Heart right ventricle (tissue), 16 donors: ENCODE data around the gene CARMIL3. TPM values are rescaled to one million over a fixed set of nuclear protein-coding genes. Genes with fewer than 3 reads are reported as not detected.

Experiments used
- ATAC-seq, 8 donors: fragments of 200-7000 bp; cut with Tn5 transposase; one replicate each; pipeline ENCODE4 v1.9.1; 2020; ENCODE audit warnings: mild to moderate bottlenecking in 8 of 8, moderate library complexity in 8 of 8, moderate number of reproducible peaks in 1 of 8
- DNase-seq, 2 donors: peaks; one replicate each; pipeline ENCODE4 v3.0.0-alpha.2; 2020
- H3K27ac ChIP-seq, 10 donors: fragments of 200-600 bp; sonication (generic) in 2 of 10; one replicate each; pipeline versions ENCODE4 v1.5.0 to v1.8.0; 2020 to 2022; ENCODE audit warnings: mild to moderate bottlenecking in 3 of 10
- H3K27me3 ChIP-seq, 7 donors: fragments of 200-600 bp; one replicate each; pipeline ENCODE4 v1.8.0; 2021 to 2022; ENCODE audit warnings: mild to moderate bottlenecking in 2 of 7
- H3K36me3 ChIP-seq, 9 donors: fragments of 200-600 bp; sonication (generic) in 1 of 9; one replicate each; pipeline versions ENCODE4 v1.5.0 to v1.8.0; 2020 to 2022; ENCODE audit warnings: mild to moderate bottlenecking in 2 of 9
- H3K4me1 ChIP-seq, 9 donors: fragments of 200-600 bp; sonication (generic) in 1 of 9; one replicate each; pipeline versions ENCODE4 v1.5.0 to v1.8.0; 2020 to 2022; ENCODE audit warnings: mild to moderate bottlenecking in 4 of 9
- H3K4me3 ChIP-seq, 10 donors: fragments of 200-600 bp; sonication (generic) in 2 of 10; one replicate each; pipeline versions ENCODE4 v1.5.0 to v1.8.0; 2020 to 2022; ENCODE audit warnings: mild to moderate bottlenecking in 7 of 10, moderate library complexity in 2 of 10
- H3K9me3 ChIP-seq, 11 donors: fragments of 200-600 bp in 10 of 11; sonication (generic) in 2 of 11; one replicate each; pipeline versions ENCODE4 v1.5.0 to v1.8.0; 2013 to 2022; ENCODE audit warnings: mild to moderate bottlenecking in 2 of 11, control low read depth in 1 of 11, moderate library complexity in 1 of 11
- WGBS, 2 donors: extraction: QIAGEN DNeasy Blood & Tissue Kit; methylation state at CpG; one replicate each; pipeline ENCODE4 v1.1.7; 2013; ENCODE audit warnings: inconsistent platforms in 1 of 2; 5-methylcytosine and 5-hydroxymethylcytosine counted together
- intact Hi-C, 10 donors: fragments of 100-400 bp; cut with DNase I; formaldehyde crosslinking; loops; one replicate each; pipeline versions ENCODE4 v1.11.1 to v1.14.2; 2022
- polyA plus RNA-seq, 2 donors: library from polyadenylated mRNA; stranded (reverse); fragments of 200-250 nt; gene quantifications; one replicate each; pipeline ENCODE4 v1.2.3, GENCODE V29; 2013
- total RNA-seq, 10 donors: library from RNA; stranded (reverse); fragmentation: NEBNext Ultra II Directional in 3 of 10; extraction: Animal tissue kit (Norgen Biotek cat#: 25700) in 3 of 10; gene quantifications; one replicate each; pipeline versions ENCODE4 v1.2.1 to v1.2.4, GENCODE V29; 2021 to 2023
- TF ChIP-seq, protein P1 (sequence below), 9 donors: fragments of 200-600 bp; sonication (generic) in 2 of 9; IDR thresholded peaks; one replicate each; pipeline versions ENCODE4 v1.5.0 to v1.8.0; 2021 to 2022; ENCODE audit warnings: antibody characterized with exemption in 9 of 9, mild to moderate bottlenecking in 5 of 9, moderate library complexity in 1 of 9
- donor health status: Arrhythmogenic right ventricular cardiomyopathy.
- donor health status: ischemic (EF 13 %, LVEDD 7.1; RV severe dilation, severe dysfunction).
- donor health status: healthy with polysubstance abuse.
- donor health status: DM: no; HTN: yes; CAD: no.
- donor health status: DM: no; HTN: no; CAD: no.
- donor health status: ischemic (EF 25% LVEDD 6.9; RV normal size, moderate dysfunction).
- donor health status: ischemic (EF 25% LVEDD 5.7; RV mildly dilated, moderate dysfunction).
- donor health status: healthy.
- donor health status: DM: yes; HTN: yes; CAD: no.
- donor health status: Ischemic cardiomyopathy.
- donor health status: ischemic (EF 35%, LVEDD 5.7; RV mildly dilated, moderate dysfunction).
- donor health status: nonischemic (EF 11% LVEDD 7.7; RV severe dilation, severe dysfunction).
- donor health status: DM: yes; HTN: yes; CAD: no.
- donor health status: PGD.
- donor health status: ischemic (EF 29% LVEDD 5.4; RV normal size, mild dysfunction).
- donor health status: nonischemic (EF 23%, LVEDD 6.1; RV moderate dilation, normal function).

Gene CARMIL3
- total and polyA plus RNA-seq, 12 donors, result 0.06 to 0.44 (median 0.12) TPM; not detected in 3

DNA sequence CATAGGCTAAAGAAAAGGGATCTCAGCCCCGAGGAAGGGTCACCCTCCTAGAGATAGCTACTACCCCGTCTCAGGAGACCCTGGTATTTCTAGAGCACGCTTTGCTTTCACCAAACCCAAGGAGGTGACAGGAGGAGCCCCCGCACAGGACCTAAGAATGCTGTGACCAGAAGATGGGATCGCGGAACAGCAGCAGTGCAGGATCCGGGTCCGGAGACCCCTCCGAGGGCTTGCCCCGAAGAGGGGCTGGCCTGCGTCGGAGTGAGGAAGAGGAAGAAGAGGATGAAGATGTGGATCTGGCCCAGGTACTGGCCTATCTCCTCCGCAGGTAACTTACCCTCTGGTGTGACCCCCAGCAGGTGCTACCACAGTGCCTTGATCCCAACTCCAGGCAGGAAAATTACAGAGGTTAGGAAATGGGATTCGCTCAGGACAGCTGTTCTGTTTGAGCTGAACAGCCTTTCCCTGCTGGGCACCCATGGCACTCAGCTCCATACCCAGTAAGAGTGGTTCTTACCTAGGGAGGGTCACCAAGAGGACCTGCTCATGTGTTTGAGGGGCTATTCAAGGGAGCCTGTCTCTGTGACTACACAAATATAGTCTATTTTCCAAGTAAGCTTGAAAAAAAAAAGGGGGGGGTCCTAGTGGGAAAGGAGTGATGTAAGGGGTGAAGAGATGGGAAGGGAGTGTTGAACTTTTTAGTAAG, 63.8 kb downstream of the CARMIL3 start:
- no peaks in the 10 kb centered on the region for H3K27me3 ChIP-seq
- H3K36me3 ChIP-seq, result peaks cover 0 to 44% (median 35%) of the 10 kb centered on the region in 9 donors
- H3K27ac ChIP-seq, result peak overlapping the region; percentile 90 to 99 (median 98)
- DNase-seq, result peak in 1 of 2 donors; percentile 13
- peaks cover 6 to 30% (median 17%) of the 10 kb centered on the region in 9 donors for H3K4me1 ChIP-seq
- TF ChIP-seq, protein P1, sequence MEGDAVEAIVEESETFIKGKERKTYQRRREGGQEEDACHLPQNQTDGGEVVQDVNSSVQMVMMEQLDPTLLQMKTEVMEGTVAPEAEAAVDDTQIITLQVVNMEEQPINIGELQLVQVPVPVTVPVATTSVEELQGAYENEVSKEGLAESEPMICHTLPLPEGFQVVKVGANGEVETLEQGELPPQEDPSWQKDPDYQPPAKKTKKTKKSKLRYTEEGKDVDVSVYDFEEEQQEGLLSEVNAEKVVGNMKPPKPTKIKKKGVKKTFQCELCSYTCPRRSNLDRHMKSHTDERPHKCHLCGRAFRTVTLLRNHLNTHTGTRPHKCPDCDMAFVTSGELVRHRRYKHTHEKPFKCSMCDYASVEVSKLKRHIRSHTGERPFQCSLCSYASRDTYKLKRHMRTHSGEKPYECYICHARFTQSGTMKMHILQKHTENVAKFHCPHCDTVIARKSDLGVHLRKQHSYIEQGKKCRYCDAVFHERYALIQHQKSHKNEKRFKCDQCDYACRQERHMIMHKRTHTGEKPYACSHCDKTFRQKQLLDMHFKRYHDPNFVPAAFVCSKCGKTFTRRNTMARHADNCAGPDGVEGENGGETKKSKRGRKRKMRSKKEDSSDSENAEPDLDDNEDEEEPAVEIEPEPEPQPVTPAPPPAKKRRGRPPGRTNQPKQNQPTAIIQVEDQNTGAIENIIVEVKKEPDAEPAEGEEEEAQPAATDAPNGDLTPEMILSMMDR (IDR thresholded peaks at IDR 0.05), result no peak
- intact Hi-C loops, result loop anchor here in 3 of 10 donors (1.0 to 2.0 kb wide), 4 partner anchors 15 to 31 kb away; partner anchors contain the start of genes FITM1 (in 2 of the 3), EMC9 (in 1 of the 3), PSME2 (in 1 of the 3) and RNF31 (in 1 of the 3)
- no peak for ATAC-seq
- no peaks in the 10 kb centered on the region for H3K9me3 ChIP-seq
- peak overlapping the region; percentile 23 to 80 (median 69) for H3K4me3 ChIP-seq
- WGBS, 2 donors, result 3% methylated on average over 14 of the region's 14 CpGs

DNA sequence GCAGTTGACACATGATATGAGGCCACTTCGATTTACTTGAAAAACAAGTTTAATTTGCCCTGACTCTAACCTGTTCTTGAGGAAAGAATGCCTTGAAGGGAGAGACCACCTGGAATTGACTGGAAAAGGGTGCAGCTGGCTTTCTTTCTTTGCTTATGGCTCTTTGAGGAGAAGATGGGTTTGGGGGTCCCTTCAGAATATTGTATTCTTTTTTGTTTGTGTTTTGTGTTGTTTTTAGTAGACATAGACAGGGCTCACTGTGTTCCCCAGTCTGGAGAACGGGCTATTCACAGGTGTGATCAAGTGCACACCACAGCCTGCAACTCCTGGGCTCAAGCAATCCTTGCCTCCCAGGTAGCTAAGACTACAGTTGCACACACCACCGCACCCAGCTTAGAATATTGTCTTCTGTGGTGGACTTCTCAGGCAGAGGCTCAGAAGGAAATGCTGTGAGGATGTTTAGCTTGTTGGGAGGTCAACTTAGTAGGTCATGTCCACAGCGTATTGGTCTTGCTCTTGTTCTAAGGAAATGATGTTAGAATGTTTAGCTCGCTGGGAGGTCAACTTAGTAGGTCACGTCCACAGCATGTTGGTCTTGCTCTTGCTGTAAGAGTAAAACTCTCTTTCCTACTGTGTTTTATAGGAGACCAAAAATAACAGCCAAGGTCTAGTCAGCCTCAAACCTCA, 64.5 kb downstream of the CARMIL3 start:
- H3K27ac ChIP-seq, result peak overlapping the region in 2 of 10 donors; percentile 98 to 99

GRCh38 chr14:24117179-24117578, 65.4 kb downstream of the CARMIL3 start:
- TF ChIP-seq, protein P1 (IDR thresholded peaks at IDR 0.05), result no peak
- Histone ChIP-seq H3K27me3 (no peaks in the 10 kb centered on the region), H3K9me3 (no peaks in the 10 kb centered on the region), H3K27ac (peak overlapping the region in 1 of 10 donors; percentile 6), H3K4me3 (no peak overlapping the region), H3K4me1 (peaks cover 6 to 29% (median 17%) of the 10 kb centered on the region in 9 donors), H3K36me3 (peaks cover 0 to 60% (median 50%) of the 10 kb centered on the region in 9 donors)
- DNase-seq (no peak), ATAC-seq (no peak)
- WGBS, 2 donors, result 86 to 87% methylated on average over 6 of the region's 6 CpGs
- intact Hi-C loops, result no loop called here

More for the DNA sequence above, 64.5 kb downstream of the CARMIL3 start:
- H3K9me3 ChIP-seq, result no peaks in the 10 kb centered on the region
- peaks cover 6 to 29% (median 17%) of the 10 kb centered on the region in 9 donors for H3K4me1 ChIP-seq
- peaks cover 0 to 51% (median 42%) of the 10 kb centered on the region in 9 donors for H3K36me3 ChIP-seq
- TF ChIP-seq, protein P1 (IDR thresholded peaks at IDR 0.05), result no peak
- H3K4me3 ChIP-seq, result peak overlapping the region in 9 of 10 donors; percentile 54 to 80 (median 69)
- WGBS, 2 donors, result 83 to 88% methylated on average over 6 of the region's 6 CpGs
- no peaks in the 10 kb centered on the region for H3K27me3 ChIP-seq
- DNase-seq (no peak), ATAC-seq (no peak)
- intact Hi-C loops, result no loop called here

Other genes starting within 250 kb of the CARMIL3 start
- 10 to 100 TPM; 24.9 to 37.5 (median 30.7) TPM for gene DHRS4, start 98.2 kb upstream of the CARMIL3 start, total RNA-seq
- 10 to 100 TPM; 31.1 to 66.7 TPM for gene DHRS4, start 98.2 kb upstream of the CARMIL3 start, polyA plus RNA-seq
- gene DHRS4L2, start 63.1 kb upstream of the CARMIL3 start, total RNA-seq, result 10 to 100 TPM; 22.9 to 38.0 (median 30.7) TPM
- 10 to 100 TPM; 25.5 to 52.4 TPM for gene DHRS4L2, start 63.1 kb upstream of the CARMIL3 start, polyA plus RNA-seq
- under 1 TPM in 4 of 10 donors, not detected in 6; 0.12 to 0.64 (median 0.41) TPM for gene CPNE6, start 19.6 kb downstream of the CARMIL3 start, total RNA-seq
- not detected for gene CPNE6, start 19.6 kb downstream of the CARMIL3 start, polyA plus RNA-seq
- gene PCK2, start 42.3 kb downstream of the CARMIL3 start, total RNA-seq, result 1 to 10 TPM in 9 of 10 donors, under 1 TPM in 1; 0.75 to 6.8 (median 2.6) TPM
- 1 to 10 TPM; 2.5 to 7.3 TPM for gene PCK2, start 42.3 kb downstream of the CARMIL3 start, polyA plus RNA-seq
- 10 to 100 TPM; 62.2 to 99.7 (median 73.0) TPM for gene DCAF11, start 62.8 kb downstream of the CARMIL3 start, total RNA-seq
- gene DCAF11, start 62.8 kb downstream of the CARMIL3 start, polyA plus RNA-seq, result 10 to 100 TPM; 19.7 to 72.7 TPM
- 1 to 10 TPM; 1.7 to 3.5 (median 2.2) TPM for gene NRL, start 62.9 kb downstream of the CARMIL3 start, total RNA-seq
- 1 to 10 TPM; 1.5 to 3.3 TPM for gene NRL, start 62.9 kb downstream of the CARMIL3 start, polyA plus RNA-seq
- 100 to 1,000 TPM; 105 to 176 (median 131) TPM for gene FITM1, start 78.7 kb downstream of the CARMIL3 start, total RNA-seq
- 100 to 1,000 TPM in 1 of 2 donors, 10 to 100 TPM in 1; 77.0 to 247 TPM for gene FITM1, start 78.7 kb downstream of the CARMIL3 start, polyA plus RNA-seq
- 100 to 1,000 TPM in 5 of 10 donors, 10 to 100 TPM in 5; 84.3 to 341 (median 100.0) TPM for gene PSME1, start 84.2 kb downstream of the CARMIL3 start, total RNA-seq
- 100 to 1,000 TPM; 138 to 149 TPM for gene PSME1, start 84.2 kb downstream of the CARMIL3 start, polyA plus RNA-seq
- gene EMC9, start 89.6 kb downstream of the CARMIL3 start, total RNA-seq, result 10 to 100 TPM; 10.2 to 18.8 (median 13.3) TPM
- 10 to 100 TPM; 27.2 to 44.3 TPM for gene EMC9, start 89.6 kb downstream of the CARMIL3 start, polyA plus RNA-seq
- 100 to 1,000 TPM in 3 of 10 donors, 10 to 100 TPM in 7; 62.6 to 347 (median 85.0) TPM for gene PSME2, start 94.6 kb downstream of the CARMIL3 start, total RNA-seq
- 100 to 1,000 TPM; 124 to 290 TPM for gene PSME2, start 94.6 kb downstream of the CARMIL3 start, polyA plus RNA-seq
- gene RNF31, start 95.5 kb downstream of the CARMIL3 start, total RNA-seq, result 10 to 100 TPM; 27.5 to 52.6 (median 34.8) TPM
- gene RNF31, start 95.5 kb downstream of the CARMIL3 start, polyA plus RNA-seq, result 10 to 100 TPM; 39.4 to 92.9 TPM
- gene IRF9, start 109.3 kb downstream of the CARMIL3 start, total RNA-seq, result 100 to 1,000 TPM in 1 of 10 donors, 10 to 100 TPM in 9; 17.7 to 147 (median 36.7) TPM
- 10 to 100 TPM; 28.2 to 64.1 TPM for gene IRF9, start 109.3 kb downstream of the CARMIL3 start, polyA plus RNA-seq
- gene REC8, start 120.1 kb downstream of the CARMIL3 start, total RNA-seq, result 1 to 10 TPM; 2.5 to 7.0 (median 4.3) TPM
- gene REC8, start 120.1 kb downstream of the CARMIL3 start, polyA plus RNA-seq, result 10 to 100 TPM in 1 of 2 donors, 1 to 10 TPM in 1; 2.5 to 17.7 TPM
- 10 to 100 TPM; 10.1 to 22.5 (median 12.6) TPM for gene IPO4, start 136.8 kb downstream of the CARMIL3 start, total RNA-seq
- gene IPO4, start 136.8 kb downstream of the CARMIL3 start, polyA plus RNA-seq, result 10 to 100 TPM in 1 of 2 donors, 1 to 10 TPM in 1; 4.4 to 23.8 TPM
- 10 to 100 TPM; 14.2 to 31.3 (median 18.7) TPM for gene TM9SF1, start 143.4 kb downstream of the CARMIL3 start, total RNA-seq
- gene TM9SF1, start 143.4 kb downstream of the CARMIL3 start, polyA plus RNA-seq, result 10 to 100 TPM; 10.8 to 36.4 TPM
- under 1 TPM in 1 of 10 donors, not detected in 9; 0.28 TPM for gene TSSK4, start 153.7 kb downstream of the CARMIL3 start, total RNA-seq
- gene TSSK4, start 153.7 kb downstream of the CARMIL3 start, polyA plus RNA-seq, result under 1 TPM in 1 of 2 donors, not detected in 1; 0.22 TPM
- gene CHMP4A, start 161.5 kb downstream of the CARMIL3 start, total RNA-seq, result 10 to 100 TPM; 23.4 to 35.3 (median 29.4) TPM
- gene CHMP4A, start 161.5 kb downstream of the CARMIL3 start, polyA plus RNA-seq, result 10 to 100 TPM; 34.3 to 80.8 TPM
- gene MDP1, start 164.1 kb downstream of the CARMIL3 start, total RNA-seq, result 10 to 100 TPM; 13.9 to 22.9 (median 18.9) TPM
- gene MDP1, start 164.1 kb downstream of the CARMIL3 start, polyA plus RNA-seq, result 10 to 100 TPM; 23.0 to 23.5 TPM
- gene NEDD8, start 180.4 kb downstream of the CARMIL3 start, total RNA-seq, result 100 to 1,000 TPM; 178 to 228 (median 199) TPM
- 100 to 1,000 TPM; 154 to 325 TPM for gene NEDD8, start 180.4 kb downstream of the CARMIL3 start, polyA plus RNA-seq
- 10 to 100 TPM; 28.6 to 46.9 (median 33.5) TPM for gene GMPR2, start 180.9 kb downstream of the CARMIL3 start, total RNA-seq
- gene GMPR2, start 180.9 kb downstream of the CARMIL3 start, polyA plus RNA-seq, result 10 to 100 TPM; 26.4 to 27.3 TPM
- gene TINF2, start 190.6 kb downstream of the CARMIL3 start, total RNA-seq, result 10 to 100 TPM; 36.8 to 56.4 (median 40.5) TPM
- gene TINF2, start 190.6 kb downstream of the CARMIL3 start, polyA plus RNA-seq, result 10 to 100 TPM; 19.3 to 44.0 TPM
- 1 to 10 TPM in 1 of 10 donors, under 1 TPM in 9; 0.17 to 2.2 (median 0.65) TPM for gene TGM1, start 211.2 kb downstream of the CARMIL3 start, total RNA-seq
- gene TGM1, start 211.2 kb downstream of the CARMIL3 start, polyA plus RNA-seq, result under 1 TPM; 0.51 to 0.87 TPM
- gene RABGGTA, start 219.6 kb downstream of the CARMIL3 start, total RNA-seq, result 10 to 100 TPM; 17.4 to 30.0 (median 19.6) TPM
- 10 to 100 TPM; 30.6 to 37.9 TPM for gene RABGGTA, start 219.6 kb downstream of the CARMIL3 start, polyA plus RNA-seq
- gene DHRS1, start 247.8 kb downstream of the CARMIL3 start, total RNA-seq, result 10 to 100 TPM in 4 of 10 donors, 1 to 10 TPM in 6; 6.9 to 11.1 (median 9.0) TPM
- gene DHRS1, start 247.8 kb downstream of the CARMIL3 start, polyA plus RNA-seq, result 10 to 100 TPM in 1 of 2 donors, 1 to 10 TPM in 1; 8.5 to 11.6 TPM
- gene NOP9, start 247.8 kb downstream of the CARMIL3 start, total RNA-seq, result 10 to 100 TPM; 22.0 to 31.9 (median 27.3) TPM
- 10 to 100 TPM; 10.7 to 10.8 TPM for gene NOP9, start 247.8 kb downstream of the CARMIL3 start, polyA plus RNA-seq